GM12872 (cell line): Measurements from ENCODE around the gene SLC39A11.

Experiments
- TF ChIP-seq, protein P1 (sequence below): IDR thresholded peaks from 3 replicates; pipeline ENCODE4 v1.5.1; 2011; ENCODE audit warnings: low read depth, mild to moderate bottlenecking, low read length, moderate library complexity; ENCODE audit not compliant: insufficient read depth

SLC39A11 gene

DNA sequence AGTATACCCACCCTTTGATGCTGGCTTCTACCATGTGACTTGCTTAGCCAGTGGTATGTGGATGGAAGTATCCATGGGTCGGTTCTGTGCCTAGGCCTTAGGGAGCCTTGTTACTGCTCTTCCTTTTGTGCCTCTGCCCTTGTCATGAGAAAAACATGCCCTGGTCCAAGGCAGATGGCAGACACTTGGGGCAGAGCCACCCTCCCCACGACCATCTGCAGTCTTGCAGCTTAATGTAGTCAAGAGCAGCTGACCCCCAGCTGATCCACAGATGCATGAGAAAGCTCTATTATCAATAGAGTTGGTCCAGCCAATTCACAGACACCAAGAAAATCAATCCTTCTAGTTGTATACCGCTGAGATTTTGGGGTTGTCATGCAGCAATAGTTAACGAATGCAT lies 95.7 kb downstream of the SLC39A11 start:
- TF ChIP-seq, protein P1, sequence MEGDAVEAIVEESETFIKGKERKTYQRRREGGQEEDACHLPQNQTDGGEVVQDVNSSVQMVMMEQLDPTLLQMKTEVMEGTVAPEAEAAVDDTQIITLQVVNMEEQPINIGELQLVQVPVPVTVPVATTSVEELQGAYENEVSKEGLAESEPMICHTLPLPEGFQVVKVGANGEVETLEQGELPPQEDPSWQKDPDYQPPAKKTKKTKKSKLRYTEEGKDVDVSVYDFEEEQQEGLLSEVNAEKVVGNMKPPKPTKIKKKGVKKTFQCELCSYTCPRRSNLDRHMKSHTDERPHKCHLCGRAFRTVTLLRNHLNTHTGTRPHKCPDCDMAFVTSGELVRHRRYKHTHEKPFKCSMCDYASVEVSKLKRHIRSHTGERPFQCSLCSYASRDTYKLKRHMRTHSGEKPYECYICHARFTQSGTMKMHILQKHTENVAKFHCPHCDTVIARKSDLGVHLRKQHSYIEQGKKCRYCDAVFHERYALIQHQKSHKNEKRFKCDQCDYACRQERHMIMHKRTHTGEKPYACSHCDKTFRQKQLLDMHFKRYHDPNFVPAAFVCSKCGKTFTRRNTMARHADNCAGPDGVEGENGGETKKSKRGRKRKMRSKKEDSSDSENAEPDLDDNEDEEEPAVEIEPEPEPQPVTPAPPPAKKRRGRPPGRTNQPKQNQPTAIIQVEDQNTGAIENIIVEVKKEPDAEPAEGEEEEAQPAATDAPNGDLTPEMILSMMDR = no peak

DNA sequence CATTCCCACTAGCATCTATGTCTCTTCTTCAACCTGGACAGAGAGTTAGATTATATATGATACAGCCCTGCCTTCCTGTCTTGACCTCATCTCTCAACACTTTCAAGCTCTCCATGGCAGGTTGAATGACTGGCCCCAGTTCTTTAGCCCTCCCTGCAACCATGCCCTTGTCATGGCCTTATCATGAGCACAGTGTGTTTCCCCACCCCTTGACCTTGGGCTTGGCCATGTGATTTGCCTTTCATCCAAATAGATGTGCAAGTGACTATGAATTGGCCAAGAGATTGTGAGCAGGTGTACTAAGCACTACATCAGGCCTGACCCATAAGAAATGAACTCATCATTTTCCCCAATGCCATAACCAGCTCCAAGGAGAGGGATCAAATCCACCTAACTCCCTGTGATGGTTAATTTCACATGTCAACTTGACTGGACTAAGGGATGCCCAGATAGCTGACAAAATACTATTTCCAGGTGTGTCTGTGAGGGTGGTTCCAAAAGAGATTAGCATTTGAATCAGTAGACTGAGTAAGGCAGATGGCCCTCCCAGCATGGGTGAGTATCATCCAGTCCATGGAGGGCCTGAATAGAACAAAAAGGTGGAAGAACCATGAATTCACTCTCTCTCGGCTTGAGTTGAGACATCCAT lies 97.4 kb downstream of the SLC39A11 start:
- TF ChIP-seq, protein P1 = no peak

DNA sequence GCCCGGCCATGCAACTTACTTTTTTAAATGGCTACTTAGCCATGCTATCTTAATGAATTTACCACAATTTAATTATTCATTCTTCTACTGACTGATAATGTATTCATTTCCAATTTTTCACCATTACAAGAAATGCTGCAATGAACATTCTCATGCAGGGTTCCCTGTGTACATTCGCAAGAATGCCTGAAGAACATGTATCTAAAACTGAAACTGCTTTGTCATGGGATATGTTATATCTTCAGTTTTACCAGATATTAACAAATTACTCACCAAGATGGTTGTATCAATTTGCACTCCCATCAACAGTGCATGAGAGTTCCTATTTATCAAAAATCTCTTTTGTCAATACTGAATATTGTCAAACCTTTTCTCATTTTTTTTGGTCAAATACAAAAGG lies 100.8 kb downstream of the SLC39A11 start:
- TF ChIP-seq, protein P1 = no peak

DNA sequence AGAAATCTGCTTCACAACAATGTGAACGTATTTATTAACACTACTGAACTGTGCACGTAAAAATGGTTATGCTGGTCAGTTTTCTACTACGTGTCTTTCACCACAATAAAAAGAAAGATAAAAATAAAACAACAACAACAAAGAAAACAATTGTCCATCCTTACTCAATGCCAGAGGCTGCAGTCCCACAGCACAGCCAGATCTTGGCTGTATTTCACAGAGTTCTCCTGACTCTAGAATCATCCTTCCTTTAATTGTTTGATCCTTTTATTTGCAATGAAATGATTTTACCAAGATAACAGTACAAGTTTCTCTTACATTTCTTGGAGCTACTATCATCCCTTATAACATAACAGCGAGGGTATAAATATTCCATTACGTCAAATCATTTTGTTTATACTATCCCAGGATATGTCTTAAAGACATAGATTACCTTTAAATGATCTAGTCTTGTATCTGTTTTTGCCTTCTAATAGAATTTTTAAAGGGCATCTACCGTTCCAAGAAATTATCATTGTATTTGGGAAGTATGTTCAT lies 103.3 kb downstream of the SLC39A11 start:
- TF ChIP-seq, protein P1 = no peak

DNA sequence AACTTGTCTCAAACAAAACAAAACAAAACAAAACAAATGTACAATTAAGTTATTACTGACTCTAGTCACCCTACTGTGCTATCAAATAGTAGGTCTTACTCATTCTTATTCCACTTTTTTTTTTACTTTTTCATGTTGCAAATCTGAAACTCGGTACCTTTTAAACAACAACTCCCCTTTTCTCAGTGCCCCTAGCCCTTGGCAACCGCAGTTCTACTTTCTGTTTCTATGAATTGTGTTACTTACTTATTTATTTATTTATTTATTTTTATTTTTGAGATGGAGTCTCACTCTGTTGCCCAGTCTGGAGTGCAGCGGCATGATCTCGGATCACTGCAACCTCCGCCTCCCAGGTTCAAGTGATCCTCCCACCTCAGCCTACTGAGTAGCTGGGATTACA lies 104.0 kb downstream of the SLC39A11 start:
- TF ChIP-seq, protein P1 = no peak

DNA sequence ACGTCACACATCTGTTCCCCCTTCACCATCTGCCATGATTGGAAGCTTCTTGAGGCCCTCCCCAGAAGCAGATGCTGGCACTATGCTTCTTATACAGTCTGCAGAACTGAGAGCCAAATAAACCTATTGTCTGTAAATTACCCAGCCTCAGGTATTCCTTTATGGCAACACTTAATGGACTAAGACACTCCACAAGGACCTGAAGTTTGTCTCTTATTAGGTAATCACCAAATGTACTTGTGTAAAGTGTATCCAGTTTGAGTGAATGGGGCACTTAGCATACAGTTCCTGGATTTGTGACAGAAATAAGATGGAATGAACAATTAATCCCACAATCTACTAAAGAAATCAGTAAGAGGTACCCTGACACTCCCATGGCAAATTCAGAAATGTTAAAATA lies 105.3 kb downstream of the SLC39A11 start:
- TF ChIP-seq, protein P1 = no peak

DNA sequence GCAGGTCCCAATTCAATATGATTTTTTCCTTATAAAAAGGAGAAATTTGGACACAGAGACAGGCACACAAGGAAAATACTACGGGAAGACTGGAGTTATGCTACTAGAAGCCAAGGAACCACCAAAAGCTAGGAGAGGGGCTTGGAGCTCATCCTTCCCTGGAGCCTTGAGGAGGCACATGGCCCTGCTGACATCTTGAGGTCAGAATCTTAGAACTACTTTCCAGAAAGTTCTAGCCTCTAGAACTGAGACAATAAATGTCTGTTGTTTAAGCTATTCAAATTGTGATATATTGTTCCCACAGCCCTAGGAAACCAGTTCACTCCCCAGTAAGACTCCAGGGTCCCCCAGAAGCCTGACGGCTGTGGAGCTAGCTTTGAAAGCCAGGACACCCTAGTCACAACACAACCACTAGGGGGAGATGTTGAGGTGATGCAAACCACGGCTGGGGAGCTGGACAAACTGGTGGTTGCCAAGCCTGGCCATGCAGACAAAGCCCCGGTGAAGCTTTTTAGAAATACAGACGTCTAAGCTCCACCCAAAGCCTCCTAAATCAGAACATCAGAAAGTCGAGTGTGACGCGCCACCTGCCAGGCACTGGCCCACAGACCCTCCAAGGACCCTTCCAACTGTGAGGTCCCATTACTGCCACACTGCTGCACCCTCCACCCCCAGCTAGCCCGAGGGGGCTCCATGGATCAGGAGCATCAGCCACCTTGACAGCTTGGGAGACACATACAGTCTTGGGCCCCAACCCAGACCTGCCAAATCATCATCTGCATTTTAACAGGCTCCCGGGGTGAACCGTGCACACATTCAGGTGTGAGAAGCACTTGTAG lies 106.4 kb downstream of the SLC39A11 start:
- TF ChIP-seq, protein P1 = peak; percentile 97
